GM23248 (cell line): Measurements from ENCODE around the gene MACROD2.

ENCODE experiments used
- EZH2 ChIP-seq: fragments of 200-600 bp; sonication (generic); IDR thresholded peaks from 2 replicates; pipeline ENCODE4 v1.6.1; 2018; ENCODE audit warnings: antibody characterized with exemption, mild to moderate bottlenecking; ENCODE audit not compliant: insufficient read depth, poor library complexity, severe bottlenecking
- EZH2phosphoT487 ChIP-seq: fragments of 200-600 bp; sonication (generic); IDR thresholded peaks from 2 replicates; pipeline ENCODE4 v1.6.1; 2018; ENCODE audit warnings: antibody characterized with exemption, moderate library complexity, mild to moderate bottlenecking, low read depth; ENCODE audit not compliant: insufficient read depth

- TF ChIP-seq EZH2 (no peak), EZH2phosphoT487 (no peak)
Observed at GRCh38 chr20:15836634-15837033, 1841.3 kb downstream of the MACROD2 start.
